H4 (cell line): ENCODE data around the gene TEN1. TPM values are rescaled to one million over a fixed set of nuclear protein-coding genes. Genes with fewer than 3 reads are reported as not detected.
"Not testable (repeated sequence)": the region's sequence is repeated elsewhere in the genome, so short reads cannot be mapped to it uniquely, and the experiment has no call there.

ENCODE experiments used
- DNase-seq: peaks from one replicate; pipeline ENCODE4 v3.0.0-alpha.2; 2015; ENCODE audit warnings: low spot score
- total RNA-seq: library from RNA; depleted of rRNA; stranded (reverse); fragments of >200 nt; shearing (Covaris generic); gene quantifications from 2 replicates; pipeline ENCODE4 v1.2.3, GENCODE V29; 2014; rRNA removed

Gene TEN1, protein sequence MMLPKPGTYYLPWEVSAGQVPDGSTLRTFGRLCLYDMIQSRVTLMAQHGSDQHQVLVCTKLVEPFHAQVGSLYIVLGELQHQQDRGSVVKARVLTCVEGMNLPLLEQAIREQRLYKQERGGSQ
- total RNA-seq, result 18.1 and 28.2 TPM in 2 replicates

DNA sequence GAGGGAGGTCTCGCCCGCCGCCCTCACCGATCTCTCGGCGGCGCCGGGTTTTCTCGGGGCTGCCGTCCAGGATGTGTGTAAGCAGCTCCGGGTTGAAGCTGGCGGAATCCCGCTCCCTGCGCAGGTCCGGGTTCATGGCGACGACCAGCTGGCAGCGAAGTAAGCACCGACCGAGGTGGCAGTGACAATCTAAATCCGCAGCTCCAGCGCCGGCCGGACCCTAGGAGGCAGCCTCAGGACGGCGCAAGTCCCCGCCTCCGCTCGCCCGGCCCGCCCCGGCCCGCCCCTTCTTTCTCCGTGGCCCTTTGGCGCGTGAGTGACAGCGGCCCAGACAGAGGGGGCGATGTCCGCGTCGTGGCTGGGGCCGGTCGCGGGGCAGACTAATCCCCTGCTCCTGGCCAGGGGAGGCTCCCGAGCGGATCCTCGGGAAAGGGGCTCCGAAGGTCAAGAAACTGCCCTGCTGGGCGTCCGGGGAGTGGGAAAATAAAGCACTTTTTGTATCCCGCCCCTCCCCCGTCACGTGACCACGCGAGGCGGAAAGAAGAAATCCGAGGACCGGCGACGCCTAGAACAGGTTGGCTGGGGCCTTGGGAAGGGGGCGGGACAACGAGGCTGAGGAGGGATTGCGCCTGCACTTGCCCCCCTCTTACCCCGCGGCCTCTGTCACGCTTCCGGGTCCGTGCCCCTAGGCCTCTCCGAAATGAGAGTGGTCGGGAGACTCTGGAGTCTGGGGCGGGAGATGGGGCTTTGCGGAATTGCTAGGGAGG is at the start of gene TEN1, which contains the start of gene ACOX1:
Gene TEN1, plus strand, starts transcription at position 303 of the 767 bp plus-strand sequence. CDS start 6,953 bp downstream, outside the sequence.
Gene ACOX1, minus strand, starts transcription at position 229 of the 767 bp plus-strand sequence. Its CDS starts 93 bp downstream, at position 136.
- DNase-seq, result peak; percentile 98

DNA sequence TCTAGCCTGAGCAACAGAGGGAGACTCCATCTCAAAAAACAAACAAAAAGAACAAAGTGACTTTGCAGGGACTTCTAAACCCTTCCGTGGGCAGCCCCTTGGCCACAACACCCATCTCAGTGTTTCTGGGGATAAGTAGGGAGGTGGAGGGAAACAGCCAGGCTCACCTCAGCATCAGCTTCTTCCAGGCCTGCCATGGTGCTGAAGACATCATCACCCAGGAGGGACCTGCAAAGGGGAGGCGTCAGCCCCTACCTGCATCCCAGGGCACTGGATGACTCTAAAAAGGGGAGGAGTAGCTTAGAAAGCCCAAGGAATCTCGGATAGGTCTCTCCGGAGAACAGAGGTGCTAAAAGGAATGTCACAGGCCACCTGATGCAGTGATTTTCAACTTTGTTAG is 48.0 kb upstream of the TEN1 start:
- no peak for DNase-seq

DNA sequence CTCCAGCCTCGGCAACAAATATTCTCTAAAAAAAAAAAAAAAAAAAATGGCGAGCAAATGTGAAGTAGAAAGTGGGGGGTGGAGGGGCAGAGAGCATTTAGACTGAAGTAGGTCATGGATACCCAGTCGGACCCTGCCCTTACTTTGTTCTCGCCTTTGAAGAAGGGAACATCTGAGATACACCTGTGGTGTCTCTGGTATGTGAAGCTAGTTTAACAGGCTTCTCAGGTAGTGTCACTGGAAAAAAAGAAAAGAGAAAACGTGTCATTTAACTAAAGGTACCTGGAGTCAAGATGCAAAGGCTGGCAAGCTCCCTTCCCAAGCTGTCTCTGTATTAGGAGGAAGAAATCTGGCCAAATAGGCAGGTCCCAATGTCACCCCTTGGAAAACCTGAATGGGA is 46.2 kb upstream of the TEN1 start:
- DNase-seq, result no peak

DNA sequence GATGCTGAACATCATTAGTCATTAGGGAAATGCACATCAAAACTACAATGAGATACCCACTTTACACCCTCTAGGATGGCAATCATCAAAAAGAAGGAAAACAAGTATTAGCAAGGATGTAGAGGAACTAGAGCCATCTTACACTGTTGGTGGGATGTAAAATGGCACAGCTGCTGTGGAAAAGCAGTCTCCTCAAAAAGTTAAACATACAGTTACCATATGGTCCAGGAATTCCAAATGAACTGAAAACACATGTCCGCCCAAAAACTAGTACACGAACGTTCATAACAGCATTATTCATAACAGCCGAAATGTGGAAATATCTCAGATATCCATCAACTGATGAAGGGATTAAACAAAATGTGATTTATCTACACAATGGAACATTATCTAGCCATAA is 45.2 kb upstream of the TEN1 start:
- no peak for DNase-seq

DNA sequence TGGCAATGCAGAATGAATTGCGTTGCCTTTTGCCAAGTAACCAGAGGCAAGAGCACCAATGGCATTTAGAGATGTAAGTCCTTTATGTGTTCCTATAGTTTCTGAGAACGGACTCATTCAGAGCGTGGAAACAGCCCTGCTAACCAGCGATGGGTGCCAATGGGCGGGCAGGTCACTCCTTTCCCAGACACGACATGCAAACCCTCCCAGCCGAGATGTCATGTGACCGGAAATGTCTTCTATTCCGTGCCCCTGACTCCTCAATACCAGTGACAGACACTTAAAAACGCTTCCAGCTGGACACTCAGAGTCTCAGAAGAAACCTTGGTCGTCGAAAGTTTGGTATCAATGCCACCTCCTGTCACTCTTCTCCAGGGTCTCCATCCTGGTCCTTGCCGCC is 41.4 kb upstream of the TEN1 start:
- no peak for DNase-seq

DNA sequence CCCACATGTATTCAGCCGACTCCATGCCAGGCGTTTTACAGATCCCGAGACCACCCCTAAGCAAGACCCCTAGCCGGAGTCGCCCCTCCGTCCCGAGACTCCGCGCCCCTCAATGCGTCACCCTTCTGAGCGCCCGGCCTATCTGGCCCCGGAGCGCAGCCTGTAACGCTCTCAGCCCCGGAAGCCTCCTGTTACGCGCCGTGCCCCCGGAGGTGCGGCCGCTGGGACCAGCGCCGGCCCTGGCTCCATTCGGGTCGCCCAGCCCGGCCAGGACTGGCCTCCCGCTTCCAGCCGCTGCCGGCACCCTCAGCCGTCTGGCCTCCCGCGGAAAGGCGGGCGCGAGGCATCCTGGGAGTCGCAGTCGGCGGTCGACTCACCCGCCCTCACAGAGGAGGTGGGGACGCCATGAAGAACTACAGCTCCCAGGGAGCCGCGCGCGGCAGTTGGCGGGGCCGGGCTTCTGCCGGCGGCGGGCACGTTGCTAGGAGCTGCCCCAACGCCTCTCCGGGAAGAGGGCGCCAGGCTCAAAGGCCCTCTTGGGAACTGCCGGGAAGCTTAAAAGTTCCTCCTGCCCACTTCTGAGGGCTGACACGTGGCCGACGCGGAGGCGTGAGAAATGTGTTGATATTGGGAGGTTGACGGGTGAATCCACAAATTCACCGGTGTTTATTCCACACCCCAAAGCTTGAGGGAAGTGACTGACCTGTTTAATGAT is 38.2 kb upstream of the TEN1 start, which contains the start of gene FBF1:
Gene FBF1, minus strand, starts transcription at position 316 of the 715 bp plus-strand sequence. CDS start 2,893 bp downstream, outside the sequence.
- DNase-seq, result peak; percentile 96

DNA sequence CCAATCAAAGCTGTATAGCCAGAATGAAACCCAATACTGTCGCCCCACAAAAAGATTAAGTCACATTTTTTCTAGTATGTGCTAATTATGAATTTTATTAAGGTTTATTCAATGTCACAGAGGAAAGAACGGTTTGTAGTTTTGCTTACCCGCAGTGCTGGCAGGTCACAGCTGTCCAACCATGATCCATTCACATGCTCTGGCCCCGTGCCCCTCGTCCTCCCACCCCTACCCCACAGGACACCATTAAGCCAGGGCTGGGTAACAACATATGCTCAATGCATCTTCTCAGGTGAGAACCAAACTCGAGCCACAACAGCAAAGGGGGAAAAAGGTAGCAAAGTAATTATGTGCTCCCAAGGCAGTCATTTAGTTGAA is 37.6 kb upstream of the TEN1 start:
- DNase-seq, result no peak

DNA sequence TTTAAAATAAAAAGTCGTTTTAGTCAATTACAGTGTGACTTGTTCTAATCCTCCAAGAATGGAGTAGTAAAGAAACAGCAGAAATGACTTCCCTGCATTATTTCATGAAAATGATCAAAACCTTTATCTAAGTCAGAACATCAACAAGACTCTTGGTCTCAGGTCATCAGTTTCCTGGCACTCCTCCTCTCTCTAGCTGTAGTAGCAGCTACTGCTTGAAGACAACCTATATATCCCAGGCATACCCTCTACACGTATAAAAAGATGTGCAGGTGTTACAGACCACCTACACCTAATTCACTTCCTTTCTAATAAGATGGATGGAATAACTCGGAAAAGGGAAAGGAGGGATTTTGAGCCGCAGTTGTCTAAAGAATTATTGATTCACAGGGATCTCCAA is 36.6 kb upstream of the TEN1 start:
- no peak for DNase-seq

DNA sequence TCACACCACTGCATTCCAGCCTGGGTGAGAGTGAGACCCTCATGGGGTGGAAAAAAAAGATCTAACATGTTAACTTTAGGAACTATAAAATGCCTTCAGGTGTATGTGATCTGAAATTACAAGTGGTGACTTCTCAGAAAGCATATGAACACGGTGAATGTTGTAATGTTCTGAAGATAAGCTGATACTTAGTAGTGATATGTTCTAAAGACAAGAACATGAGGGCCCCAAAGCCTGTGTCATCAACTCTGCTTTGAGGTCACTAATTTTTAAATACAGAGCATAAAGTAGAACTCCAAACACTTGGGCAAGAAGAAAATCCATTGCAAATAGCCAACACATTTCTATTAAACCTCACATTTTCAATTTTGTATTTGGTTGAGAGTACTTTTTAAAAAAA is 35.5 kb upstream of the TEN1 start:
- no peak for DNase-seq

DNA sequence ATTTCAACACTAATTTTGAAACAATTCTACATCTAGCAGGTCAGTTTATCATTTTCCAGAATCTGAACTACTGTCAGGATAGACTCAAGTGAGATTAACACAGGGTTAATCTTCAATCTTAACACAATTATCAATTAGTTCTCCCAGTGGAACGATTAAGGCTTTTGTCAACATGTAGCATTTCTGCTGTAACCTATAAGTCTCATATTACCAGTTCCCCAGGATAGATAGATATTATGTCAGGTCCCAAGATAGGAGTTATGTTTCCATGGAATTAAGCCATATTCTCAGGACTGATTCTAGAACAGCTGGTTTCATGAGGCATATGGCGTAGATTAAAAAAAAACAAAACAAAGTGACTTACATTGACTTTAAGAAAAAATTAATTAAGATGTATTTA is 33.8 kb upstream of the TEN1 start:
- no peak for DNase-seq

DNA sequence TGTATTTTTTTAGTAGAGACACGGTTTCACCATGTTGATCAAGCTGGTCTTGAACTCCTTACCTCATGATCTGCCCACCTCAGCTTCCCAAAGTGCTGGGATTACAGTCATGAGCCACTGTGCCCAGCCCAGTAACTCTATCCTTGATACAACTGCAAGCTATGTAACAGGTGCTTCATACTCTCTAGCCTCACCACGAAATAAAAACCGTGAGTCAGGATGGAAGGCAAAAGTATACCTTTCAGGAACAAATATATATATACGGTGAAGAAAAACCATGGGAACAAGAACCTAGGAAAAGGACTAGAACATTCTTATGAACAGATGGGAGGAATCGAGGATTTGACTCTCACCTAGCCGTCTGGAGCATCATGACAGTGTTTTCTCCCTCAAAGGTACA is 28.6 kb upstream of the TEN1 start:
- DNase-seq, result no peak

DNA sequence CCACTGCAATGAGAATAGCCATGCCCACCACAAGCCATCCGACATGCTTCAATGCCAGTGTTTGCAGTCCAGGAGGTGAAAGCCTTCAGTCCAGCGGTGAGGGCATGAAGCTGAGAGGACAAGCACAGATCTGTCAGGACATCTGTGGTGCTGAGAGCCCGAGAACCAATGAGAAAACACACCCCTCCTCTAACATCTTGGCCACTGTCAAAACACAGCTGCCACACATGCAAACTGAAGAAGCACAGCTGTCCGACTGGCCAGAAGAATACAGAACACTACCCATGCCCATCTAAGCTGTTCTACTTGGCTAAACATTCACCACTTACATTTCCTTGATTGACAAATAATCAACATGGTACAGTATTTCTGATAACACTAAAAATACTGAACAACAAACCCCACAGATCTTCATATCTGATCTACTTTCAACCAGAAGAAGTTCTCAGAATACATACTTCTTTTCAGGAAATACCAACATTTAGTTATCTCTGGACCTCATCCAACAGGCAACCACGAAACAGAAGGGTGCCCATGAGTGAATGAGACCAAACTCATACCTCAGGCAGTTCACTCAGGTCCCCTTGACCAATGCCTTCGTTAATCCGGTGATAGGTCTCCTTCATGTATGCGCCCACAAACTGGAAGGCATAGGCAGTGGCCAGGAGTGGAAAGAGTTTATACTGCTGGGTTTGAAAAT is 28.0 kb upstream of the TEN1 start:
- DNase-seq, result no peak

DNA sequence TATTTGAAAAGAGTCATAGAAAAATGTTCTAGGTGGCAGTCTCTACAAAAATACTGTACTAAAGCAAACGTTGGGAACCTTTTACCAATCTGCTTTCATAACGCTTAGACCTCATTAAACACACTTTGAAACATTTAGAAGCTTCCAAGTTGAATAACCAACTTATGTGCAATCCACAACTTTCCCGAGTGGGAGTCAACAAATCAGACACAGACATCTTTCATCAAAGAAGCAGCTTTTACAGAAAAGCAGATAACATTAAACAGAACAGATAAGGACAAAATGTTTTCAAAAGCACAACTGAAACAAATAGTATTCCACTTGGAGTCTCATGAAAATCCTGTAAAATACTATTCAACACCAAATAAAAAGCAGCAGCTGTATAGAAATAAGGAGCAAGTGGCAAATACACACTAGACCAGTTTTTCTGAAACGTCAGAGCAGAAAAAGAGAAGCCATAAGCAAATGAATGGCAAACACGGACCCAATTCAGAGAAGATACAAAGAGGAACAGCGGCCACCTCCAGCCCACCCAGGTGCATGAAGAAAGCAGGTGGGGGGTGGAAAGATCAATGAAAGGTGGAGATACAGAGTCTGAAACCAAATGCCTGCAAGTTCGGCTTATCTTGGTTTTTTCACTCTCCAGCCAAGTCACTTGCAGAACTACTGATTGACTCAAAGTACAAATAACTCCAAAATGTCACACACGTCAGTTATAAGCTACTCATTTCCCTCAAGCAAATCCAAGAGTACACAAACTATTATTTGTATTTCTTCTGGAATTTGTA is 19.8 kb upstream of the TEN1 start:
- DNase-seq, result no peak

DNA sequence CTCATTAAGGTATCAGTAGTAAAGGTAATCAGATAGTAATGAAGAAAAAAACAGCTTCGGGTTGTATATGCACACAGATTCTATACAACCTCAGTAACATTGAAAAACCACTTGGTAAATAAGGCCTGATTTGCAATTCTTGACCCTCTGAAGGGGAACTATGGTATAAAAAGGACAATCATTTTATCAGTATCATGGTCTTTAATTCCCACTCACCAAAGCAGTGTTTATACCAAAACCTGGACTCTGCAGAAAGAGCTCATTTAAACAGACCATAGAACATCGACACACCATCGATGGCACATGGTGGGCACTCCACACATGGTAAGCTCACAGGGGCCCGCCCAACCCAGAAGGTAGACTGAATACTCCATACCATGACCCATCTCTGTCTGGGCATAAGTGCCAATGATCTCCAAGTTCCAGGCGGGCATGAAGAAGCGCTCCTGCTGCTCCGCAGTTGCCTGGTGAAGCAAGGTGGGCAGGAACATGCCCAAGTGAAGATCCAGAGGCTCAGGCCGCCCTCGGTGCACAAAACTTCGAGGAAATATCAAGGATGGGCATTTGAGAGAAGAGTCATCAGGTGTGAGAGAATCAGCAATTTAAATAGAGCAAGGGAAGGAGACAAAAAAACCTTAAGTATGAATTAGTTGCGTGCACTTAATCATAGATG is 19.1 kb upstream of the TEN1 start:
- no peak for DNase-seq

DNA sequence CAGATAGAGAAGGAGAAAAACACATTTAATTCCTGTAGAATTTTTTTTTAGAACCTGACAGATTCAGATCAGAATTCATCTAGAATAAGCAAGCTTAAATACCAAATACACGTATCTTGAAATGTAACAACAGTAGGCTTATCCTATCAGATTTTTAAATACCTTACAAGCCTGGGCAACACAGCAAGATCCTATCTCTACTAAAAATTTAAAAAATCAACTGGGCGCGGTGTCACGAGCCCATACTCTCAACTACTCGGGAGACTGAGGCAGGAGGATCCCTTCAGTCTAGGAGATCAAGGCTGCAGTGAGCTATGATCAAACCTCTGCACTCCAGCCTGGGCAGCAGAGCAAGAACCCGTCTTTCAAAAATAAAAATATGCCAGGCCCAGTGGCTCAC is 13.6 kb upstream of the TEN1 start:
- no peak for DNase-seq

DNA sequence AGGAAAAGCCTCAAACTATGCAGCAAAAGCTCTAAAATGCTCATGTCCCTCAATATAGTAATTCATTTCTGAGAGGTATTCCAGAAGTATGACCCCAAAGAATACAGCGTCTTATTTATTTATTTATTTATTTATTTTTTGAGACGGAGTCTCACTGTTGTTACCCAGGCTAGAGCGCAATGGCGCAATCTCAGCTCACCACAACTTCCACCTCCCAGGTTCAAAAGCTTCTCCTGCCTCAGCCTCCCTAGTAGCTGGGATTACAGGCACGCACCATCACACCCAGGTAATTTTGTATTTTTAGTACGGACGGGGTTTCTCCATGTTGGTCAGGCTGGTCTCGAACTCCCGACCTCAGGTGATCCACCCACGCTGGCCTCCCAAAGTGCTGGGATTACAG is 10.0 kb upstream of the TEN1 start:
- not testable (repeated sequence) for DNase-seq

DNA sequence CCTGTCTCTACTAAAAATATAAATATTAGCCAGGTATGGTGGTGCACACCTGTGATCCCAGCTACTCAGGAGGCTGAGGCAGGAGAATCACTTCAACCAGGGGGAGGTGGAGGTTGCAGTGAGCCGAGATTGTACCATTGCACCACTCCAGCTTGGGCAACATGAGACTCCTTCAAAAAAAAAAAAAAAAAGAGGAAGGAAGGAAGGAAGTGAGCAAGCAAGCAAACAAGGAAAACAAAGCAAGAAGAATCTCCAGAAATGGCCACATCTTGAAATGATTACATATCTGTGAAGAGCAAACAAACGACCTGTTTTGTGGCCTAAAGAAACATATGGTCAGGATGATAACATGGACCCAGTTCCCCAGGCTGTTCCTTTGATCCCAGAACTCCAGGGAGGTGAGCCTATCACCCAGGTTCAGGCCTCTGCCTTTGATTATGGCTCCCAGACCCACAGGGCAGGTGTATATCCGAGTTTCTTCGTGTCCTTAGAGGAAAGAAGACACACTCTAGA is 9.0 kb upstream of the TEN1 start:
- no peak for DNase-seq

DNA sequence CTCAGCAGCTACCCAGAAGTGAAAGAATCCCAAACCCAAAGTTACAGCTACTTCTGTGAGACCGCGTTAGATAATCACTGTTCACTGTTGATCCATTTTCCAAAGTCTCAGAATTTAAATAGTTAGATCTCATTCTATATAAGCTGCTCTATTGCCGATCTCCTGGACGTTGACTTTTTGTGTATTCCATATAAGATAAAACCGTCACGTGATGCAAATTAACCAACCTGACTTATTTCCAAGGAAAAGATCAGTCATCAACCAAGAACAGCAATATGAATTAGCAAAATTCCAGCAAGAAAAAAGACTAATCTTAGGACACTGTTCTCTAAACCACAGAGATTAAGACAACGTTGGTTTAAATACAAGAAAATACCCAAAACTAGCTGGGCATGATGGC is 8.4 kb upstream of the TEN1 start:
- DNase-seq, result no peak

DNA sequence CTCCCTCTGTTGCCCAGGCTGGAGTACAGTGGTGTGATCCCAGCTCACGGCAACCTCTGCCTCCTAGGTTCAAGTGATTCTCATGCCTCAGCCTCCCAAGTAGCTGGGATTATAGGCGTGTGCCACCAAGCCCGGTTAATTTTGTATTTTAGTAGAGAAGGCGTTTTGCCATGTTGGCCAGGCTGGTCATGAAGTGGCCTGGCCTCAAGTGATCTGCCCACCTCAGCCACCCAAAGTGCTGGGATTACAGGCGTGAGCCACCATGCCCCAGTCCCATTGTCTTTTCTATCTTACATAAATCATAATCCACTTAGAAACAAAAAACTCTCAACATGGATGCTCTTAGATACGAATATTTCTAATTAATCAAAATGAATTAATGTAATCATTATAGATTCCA is 3.9 kb upstream of the TEN1 start:
- not testable (repeated sequence) for DNase-seq

DNA sequence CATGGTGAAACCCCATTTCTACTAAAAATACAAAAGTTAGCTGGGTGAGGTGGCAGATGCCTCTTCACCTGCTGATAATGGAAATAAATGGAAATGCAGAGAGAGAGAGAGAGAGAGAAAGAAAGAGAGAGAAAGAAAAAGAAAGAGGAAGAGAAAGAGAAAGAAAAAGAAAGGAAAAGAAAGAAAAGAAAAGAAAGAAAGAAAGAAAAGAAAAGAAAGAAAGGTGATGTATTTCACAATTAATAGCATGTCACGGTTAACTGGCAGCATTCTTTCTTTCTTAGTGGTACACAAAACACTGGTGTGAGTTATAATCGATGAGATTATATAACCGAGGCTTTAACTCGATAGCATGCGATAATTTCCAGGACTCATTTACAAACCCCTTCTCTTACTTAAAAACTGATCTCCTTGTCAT is 3.3 kb upstream of the TEN1 start:
- no peak for DNase-seq
